HG02571 (cell line): Measurements from ENCODE around the gene PUM1.

ENCODE experiments used
- ATAC-seq: cut with Tn5 transposase; IDR thresholded peaks from one replicate; pipeline ENCODE4 v1.9.1; 2021; ENCODE audit warnings: mild to moderate bottlenecking, moderate library complexity; ENCODE audit not compliant: unreplicated experiment

Gene PUM1

DNA sequence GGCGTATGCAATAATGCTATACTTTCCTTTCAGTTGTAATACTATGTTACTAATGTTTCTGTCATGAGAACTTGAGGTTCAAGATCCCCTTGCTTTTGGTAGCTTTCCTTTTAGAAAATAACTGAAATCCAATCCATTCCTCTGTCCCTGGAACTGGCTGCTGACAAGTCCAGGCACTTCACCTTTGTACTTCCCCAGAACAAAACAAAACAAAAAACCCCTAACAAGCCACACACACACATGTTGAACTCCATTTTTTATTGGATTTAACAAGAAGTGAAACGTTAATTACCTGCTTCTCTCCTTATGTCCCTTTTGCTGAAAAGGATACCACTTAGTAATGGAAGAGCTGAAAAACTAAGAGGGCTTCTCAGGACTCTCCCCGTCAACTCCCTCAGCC is 130.9 kb downstream of the PUM1 start:
- no peak for ATAC-seq

DNA sequence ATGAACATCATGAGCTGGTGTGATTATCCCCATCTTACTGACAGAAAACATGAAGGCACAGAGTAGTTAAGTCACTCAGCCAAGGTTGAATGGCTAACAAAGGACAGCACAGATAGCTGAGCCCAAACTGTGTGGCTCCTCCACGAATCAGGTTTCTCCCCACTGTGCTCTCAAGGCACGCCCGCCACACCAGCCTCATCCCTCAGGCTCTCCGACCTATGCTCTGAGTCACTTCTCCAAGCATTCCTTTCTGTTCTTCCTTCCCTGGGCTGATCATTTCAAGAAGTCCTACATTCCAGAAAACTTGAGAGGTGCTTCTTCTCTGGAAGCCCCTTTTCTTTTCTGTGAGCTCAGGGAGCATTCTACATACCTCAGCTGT is 131.7 kb downstream of the PUM1 start:
- ATAC-seq = no peak

DNA sequence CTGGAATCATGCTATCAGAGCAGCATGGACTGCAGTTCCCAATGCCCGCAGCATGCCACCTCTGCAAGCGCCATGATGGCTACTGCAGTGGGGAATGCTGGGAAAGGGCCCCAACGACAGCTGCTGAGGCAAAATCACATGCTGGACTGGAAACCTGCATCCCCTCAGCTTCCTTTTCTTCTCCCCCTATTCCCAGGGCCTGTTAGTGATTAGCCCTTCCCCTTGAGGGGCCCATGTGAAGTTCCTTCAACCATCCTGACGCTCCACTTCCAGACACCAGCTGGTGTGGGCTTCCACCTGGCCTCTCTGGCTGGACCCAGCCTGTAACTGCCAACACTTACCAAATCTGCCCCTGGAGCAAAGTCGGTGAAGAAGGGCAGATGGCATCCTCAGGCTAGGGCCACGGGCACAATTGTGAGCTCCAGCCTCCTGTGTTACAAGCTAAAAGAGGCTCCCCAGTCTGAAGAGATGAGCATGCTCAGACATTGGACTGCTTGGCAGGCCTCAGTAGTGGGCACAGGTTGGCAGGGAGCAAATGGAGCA is 134.8 kb downstream of the PUM1 start:
- no peak for ATAC-seq

DNA sequence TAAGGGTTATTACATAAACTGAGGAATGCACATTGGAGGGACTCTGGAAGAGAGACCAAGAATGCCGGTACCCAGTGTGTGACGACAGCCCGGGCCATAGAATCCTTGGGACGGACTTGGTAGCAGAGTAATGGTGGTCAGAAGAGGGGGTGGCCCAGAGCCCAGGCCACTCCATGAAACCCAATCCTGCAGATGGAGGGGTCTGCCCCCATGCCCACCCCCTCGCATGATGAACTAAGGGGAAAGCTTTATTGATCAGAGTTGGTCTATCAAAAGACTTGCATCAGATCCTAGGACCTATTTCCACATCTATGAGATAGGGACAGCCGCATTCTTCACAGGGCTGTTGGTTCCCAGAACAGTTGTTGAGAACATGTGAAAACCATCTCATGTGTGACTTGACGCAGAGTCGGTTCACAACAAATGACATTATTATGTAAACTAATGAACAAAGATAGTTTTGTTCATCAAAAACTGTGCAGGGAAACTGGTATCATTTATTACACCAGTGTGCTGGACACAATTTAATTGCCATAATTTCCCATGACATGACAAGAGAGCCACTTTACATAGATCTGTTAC is 135.5 kb downstream of the PUM1 start:
- ATAC-seq = no peak

DNA sequence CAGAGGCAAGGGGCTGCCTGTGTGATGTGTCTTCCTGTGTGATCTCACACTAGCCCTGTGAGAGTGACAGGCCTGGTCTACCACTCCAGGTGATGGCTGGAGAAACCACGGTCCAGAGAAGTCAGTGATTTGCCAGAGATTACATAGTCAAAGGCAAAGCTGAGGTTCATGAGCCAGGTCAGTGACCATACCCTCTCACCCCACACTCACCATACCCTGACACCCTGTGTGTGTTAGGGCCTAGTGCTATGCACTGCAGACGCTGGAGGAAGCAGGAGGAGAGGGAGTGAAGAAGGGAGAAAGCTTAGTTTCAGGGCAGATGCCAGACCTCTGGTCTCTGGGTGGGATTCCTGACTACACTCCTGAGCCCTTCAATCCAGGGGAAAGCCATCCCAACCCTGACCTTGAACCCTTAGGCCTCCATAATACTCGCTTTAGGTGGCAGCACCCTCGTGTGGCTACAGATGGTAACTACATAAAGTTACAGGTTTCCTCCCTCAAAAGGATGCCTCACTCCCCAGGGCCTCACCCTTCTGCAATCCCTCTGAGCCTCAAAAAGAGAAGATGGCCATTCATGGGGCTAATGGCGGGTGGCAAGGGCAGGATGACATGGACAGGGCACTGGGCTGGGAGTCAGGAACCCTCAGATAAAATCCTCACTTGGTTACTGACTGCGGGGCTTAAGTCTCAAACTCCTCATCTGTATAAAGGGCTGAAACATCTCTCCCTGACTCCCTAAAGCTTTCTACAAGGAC is 136.2 kb downstream of the PUM1 start:
- ATAC-seq = no peak

DNA sequence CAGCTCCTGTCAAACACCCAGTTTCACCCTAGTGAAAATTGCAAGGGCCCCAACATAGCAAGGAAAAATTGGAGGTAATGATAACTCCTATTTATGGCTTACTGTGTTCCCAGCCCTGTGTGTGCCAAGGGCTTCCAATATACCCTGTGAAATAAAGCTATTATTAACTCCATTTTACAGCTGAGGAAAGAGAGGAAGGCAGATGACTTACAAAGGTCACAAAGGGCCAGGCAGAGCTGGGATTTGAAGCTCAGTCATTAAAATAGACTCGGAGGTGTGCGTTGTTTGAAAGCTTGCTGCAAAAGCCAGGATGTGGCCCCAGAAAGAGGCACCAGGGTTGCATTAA is 136.8 kb downstream of the PUM1 start:
- no peak for ATAC-seq

DNA sequence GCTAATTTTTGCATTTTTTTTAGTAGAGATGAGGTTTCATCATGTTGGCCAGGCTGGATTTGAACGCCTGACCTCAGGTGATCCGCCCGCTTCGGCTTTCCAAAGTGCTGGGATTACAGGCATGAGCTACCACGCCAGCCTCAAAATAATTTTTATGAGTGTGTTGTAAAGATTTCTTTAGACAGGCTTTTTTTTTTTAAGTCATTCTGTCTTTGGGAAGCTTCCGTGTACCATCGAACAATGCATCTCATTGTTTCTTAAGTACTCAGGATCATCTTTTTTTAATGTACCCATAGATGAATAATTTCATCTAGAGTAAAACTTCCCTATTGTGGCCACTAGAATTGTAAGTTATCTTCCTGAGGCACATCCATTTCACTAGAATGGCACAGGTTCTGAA is 137.3 kb downstream of the PUM1 start:
- ATAC-seq = no peak

DNA sequence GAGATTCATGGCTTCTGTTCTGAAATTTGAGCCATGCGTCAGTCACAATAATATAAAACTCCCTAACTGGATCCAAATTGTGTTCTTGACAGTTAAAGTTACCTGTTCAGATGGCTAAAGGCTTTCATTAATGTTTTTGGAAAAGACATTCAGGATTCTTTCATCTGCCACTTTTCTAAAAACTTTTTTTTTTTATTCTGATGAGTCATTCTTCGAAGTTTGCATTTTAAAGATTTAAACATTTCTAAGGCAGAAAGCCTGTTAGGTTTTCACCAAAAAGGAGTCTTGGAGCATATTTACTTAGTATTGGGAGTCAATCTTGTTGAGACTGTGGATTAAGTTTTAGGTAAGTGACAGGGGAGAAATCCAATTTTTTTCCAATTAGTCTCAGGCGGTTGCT is 138.1 kb downstream of the PUM1 start:
- no peak for ATAC-seq

DNA sequence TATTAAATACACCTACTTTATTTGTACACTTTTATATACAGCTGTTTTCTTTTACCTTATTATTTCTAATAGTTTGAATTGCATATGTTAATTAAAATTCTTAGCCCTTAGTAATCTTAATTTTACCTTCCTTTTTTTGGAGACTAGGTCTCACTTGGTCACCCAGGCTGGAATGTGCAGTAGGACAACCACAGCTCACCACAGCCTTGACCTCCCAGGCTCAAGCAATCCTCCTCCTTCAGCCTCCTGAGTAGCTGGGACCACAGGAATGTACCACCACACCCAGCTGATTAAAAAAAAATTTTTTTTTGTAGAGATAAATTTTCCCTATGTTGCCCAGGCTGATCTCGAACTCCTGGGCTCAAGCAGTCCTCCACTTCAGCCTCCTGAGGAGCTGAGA is 141.9 kb downstream of the PUM1 start:
- ATAC-seq = no peak

DNA sequence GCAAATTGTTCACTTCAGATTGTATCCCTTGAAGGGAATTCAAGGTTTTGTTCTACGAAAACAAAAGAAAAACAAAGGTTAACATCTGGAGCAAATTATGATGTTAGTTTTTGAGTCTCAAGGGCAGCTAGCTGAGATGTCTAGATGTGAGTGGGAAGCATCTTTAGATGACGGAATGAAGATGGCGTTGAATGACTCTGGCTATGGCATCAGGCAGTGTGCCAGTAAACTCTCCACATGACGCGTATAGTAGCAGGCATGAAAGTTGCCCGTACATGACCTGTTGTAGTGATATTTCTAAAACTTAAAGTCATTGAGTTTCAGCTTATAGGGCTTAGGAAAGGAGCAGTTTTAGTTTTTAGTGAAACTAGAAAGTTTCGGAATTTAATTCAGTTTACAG is 144.7 kb downstream of the PUM1 start:
- no peak for ATAC-seq

DNA sequence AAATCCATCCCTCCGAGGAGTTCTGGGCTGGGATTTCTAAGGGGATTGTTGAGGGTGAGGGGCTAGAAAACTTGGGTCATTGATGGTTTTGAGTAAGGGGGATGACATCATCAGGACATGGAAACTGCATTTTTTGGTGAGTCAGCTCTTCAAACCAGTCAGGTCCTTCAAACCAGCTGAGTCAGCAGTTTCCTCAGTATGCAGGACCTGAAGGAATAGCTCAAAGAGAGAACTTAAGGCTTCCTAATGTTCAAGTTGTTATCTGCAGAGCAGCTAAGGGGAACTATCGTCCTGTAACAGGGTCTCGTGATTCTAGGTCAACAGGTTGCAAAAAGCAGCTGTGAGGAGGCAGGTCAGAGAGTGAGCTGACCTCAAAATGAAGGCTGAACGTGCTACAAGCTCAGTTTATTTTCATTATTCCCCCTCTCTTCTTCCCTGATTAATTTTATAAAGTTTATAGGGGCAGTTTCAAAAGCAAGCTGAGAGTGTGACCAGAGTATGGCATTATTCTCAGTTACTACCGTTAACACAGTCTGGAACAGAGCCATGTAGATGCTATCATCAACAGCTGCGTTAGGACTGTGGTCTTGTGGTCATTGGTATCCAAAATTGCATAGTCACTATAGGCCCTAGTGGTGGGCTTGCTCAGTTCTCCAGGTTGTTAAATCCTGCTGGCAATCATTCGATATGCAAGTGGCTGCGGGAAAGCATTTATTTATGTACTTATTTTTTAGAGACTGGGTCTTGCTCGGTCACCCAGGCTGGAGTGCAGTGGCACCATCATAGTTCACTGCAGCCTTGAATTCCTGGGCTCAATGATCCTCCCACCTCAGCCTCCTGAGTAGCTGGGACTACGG is 146.3 kb downstream of the PUM1 start:
- no peak for ATAC-seq

DNA sequence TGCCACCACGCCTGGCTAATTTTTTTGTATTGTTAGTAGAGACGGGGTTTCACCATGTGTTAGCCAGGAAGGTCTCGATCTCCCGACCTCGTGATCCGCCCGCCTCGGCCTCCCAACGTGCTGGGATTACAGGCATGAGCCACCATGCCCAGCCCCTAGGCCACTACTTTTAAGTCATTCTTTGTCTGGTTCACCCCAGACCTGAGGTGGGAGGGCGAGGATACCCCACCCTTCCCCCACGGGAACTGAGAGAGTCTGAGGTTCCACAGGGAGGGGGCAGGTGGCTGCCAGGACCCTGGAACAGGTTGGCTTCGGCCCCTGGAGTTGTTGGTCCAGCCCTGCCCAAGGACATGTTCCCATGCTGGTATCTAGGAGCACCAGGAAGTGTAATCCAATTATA is 149.2 kb downstream of the PUM1 start:
- no peak for ATAC-seq

DNA sequence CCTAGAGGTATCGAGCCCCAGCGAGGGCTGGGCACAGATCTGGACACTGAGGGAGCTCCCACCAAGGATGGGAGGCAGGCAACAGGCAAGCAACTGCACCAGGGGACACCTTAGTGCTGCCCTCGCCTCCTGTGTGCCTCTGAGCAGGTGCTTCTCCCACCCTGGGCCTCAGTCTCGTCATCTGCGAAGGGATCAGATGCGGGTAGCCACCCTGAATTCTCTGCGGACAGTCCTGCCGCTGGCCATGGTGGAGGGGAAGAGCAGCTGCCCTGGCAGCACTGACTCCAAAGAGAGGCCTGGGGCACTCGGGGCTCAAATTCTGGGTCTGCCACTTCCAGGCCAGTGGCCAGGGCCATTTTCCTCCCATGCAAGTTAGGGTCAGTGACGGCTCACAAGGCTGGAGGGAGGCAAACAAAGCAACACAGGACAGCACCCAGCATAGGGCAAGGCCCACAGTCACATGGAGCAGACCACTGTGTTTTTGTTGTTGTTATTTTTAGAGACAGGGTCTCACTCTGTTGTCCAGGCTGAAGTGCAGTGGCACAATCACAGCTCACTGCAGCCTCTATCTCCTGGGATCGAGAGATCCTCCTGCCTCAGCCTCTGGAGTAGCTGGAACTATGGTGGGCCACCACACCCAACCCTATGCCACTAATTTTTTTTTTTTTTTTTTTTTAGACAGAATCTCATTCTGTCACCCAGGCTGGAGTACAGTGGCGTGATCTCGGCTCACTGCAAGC is 149.9 kb downstream of the PUM1 start:
- no peak for ATAC-seq

DNA sequence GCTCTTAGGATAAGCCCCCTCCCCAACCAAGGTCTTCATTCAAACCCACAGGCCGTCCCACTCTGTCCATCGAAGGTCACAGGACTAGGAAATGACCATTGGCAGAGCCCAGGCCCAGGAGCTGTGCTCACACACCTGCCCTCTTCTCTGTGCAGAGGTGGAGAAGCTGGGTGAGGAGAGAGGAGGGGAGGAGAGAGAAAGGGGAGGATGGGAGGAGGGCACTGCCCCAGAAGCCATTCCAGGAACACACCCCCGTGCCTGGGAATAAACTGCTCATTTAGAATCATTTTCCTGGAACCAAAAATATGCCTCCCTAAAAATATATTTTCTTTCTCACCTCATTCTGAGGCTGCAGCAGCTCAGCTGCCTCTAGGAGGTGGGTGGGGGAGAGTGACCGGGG is 150.6 kb downstream of the PUM1 start:
- ATAC-seq = no peak

DNA sequence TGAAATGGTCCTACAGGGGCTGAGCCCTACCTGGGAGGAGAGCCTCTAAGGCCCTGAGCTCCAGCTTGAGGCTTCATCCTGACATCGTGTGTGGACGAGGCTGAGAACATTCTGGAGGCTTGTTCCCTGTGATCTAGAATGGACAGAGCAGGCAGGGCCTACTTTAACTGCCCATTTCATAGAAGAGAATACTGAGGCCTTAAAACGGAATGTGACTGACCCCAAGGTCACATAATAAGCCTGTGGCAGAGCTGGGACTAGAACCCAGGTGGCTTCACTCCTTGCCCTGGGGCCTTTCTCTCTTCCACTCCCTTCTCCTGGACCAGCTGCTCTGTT is 151.0 kb downstream of the PUM1 start:
- no peak for ATAC-seq

DNA sequence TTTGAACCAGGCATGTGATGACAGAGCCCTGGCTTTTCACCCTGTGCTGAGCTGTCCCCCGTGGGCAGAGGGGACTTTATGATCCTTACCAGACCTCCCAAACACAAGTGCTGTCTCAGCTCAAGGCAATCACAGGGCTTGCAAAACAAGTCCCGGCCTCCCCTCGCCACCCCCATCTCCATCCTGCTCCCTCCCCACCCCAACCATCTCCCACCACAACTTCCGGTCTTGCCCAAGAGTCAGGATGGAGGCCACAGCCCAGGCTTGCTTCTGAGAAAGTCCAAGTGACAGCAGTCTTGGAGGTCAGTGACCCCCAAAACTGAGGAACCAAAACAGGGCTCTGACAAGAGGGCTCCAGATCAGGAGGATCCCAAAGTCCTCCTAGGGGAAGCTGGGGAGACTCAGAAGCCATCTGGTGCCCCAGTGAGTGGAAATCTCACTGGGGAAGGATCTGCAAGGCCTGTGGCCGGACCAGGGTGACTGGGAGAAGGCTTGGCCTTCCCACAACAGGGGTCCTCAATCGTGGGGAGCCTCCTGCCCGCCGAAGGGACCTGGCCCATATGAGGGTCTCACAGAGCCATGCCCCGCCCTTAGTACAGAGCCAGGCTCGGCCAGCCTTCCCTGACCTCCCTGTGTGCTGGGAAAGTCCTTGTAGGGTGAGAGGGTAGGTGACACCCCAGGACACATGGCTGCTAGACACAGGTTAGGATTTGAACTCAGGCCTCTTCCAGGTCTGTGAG is 152.4 kb downstream of the PUM1 start:
- ATAC-seq = no peak

DNA sequence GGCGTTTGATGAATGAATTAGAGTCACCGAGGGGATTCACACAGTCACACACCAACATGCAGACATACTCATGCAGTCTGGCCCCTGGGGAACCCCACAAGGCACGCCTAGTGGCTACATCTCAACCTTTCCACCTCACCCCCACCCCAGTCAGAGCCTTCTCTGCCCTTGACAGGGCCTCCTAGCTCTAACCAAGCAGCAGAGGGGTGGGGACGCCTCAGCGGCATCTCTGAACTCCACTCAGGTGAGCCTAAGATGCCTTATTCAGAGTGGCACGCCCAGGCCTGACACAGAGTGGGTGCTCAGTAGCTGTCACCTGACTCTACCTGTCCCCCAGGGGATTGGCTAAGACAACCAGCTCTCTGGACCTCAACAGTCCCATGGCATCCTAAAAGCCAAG is 153.3 kb downstream of the PUM1 start:
- ATAC-seq = no peak

DNA sequence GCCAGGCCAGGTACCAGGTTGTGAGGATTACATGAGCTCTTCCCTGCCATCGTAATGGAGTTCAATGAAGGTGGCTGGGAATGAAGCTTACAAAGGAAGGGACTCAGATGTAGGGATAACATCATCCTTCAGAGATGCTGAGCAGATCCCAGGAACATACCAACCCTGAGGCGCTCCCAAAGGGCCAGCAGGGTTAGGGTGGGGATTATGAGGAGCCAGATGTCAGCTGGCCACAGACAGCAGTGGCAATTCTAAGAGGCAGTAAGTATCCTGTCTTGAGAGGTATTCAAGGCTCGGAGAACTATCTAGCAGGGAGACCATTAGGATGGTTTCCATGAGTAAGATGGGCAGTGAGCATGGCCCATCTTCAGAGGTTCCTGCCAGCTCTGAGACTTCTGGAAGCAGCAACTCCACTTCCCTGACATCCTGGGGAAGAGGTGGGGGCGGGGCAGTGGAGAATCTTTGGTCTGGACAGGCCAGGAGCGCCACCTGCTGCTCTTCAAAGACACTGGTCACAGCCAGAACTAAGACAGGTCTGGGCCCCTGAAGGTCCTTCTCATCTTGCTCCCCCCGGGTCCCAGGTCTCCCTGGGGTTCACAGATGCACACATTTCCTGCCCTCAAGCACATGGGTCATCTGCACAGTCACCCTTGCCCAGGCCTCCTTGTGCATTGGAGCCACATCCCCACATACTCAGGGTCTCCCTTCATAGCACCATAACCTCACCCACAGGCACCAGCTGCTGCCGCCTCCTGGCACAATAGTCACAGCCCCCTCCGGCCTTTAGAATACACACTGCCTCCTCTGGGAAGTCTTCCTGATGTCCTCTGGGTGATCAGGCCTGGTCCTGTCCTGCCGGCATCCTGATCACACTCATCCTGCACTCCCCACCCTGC is 154.2 kb downstream of the PUM1 start:
- no peak for ATAC-seq

DNA sequence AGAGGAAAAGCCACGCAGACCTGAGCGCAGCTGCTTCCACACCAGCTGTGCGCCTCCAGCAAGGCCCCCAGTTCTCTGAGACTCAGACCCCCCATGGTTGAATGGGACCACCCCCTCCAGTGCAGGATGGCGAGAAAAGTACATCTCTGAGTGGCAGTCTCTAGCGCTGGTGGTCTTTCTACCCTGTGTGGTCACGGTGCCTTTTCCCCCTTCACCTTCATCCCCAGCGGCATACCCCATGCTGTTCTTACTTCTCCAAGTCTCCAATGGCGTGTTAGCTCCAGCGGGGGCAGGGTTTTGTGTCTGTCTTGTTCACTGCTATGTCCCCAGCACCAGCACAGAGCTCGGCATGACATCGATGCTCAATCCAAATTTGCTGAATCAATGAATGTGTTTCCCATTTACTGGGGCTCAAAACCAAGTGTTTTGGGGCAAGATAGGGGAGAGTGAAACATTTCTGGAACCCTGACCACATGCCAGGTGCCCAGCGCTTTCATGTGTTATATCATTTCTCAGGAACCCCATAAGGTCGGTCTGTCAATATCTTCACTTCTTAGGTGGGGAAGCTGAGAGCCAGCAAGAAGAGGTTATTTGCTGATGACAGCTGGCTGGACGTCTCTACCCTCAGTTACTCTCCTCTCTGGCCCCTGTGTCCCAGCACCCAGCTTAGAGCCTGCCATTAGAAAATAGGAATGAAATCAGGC is 156.0 kb downstream of the PUM1 start:
- no peak for ATAC-seq
